ENCODE results near the gene FTCD. TPM values are rescaled to one million over a fixed set of nuclear protein-coding genes. Genes with fewer than 3 reads are reported as not detected.
"Not testable (repeated sequence)": the region's sequence is repeated elsewhere in the genome, so short reads cannot be mapped to it uniquely, and the experiment has no call there.

Gene FTCD
- total RNA-seq, 1 experiment from 2014 or later, result 0.40 TPM

DNA sequence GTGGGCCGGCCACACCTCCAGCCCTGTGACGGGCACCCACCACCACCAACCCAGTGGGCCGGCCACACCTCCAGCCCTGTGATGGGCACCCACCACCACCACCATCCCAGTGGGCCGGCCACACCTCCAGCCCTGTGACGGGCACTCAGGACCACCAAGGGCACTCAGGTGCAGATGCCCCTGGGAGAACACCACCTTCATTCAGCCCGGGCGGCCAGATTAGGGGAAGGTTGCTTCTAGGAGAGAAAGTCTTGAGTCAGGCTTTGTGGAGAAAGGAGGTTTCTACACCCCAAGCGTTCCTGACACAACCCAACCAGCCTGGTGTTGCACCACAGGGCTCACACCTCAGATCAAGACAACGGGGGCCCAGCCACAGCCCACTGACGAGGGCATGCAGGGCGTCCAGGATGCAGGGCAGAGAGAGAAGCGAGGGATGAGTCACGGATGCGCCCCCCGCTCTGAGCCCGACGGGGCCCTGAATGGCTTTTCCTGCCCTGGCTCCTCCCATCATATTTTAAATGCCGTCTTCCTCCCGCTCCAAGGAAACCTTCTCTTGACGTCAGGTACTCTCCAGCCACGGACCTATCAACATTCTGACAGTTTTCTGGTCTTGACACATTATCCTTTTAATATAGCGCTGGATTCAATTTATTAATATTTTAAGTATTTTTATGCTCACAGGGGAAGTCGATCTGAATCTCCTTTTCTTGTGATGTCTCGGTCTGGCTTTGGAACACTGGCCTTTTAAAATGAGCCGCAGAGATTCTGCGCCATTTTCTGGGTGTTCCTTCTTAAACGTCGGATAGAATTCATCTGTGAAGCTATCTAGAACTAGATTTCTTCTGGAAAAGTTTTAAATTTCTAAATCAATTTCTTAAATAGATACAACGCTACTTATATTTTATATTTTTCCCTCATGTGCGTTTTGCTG is 29.5 kb upstream of the FTCD start:
- Histone ChIP-seq H3K9me2 (replicated peaks; ENCODE audit: low read length) (no peaks in the 10 kb centered on the region), H3K79me2 (ENCODE audit: low read length) (peaks cover 4% of the 10 kb centered on the region; the same call in 1 of the 2 replicates), H3K27ac (ENCODE audit: low read length) (peak overlapping the region; percentile 34), H3K27me3 (ENCODE audit: low read length) (no peaks in the 10 kb centered on the region), H3K4me1 (ENCODE audit: insufficient read depth, low read length) (peaks cover 30% of the 10 kb centered on the region), H3K9ac (ENCODE audit: low read length) (peak overlapping the region; percentile 54), H4K20me1 (ENCODE audit: low read length) (no peaks in the 10 kb centered on the region), H3K4me3 (ENCODE audit: low read length) (peak overlapping the region; percentile 96), H3K9me3 (ENCODE audit: low read length) (no peaks in the 10 kb centered on the region), H2AFZ (ENCODE audit: low read length) (peak overlapping the region; percentile 95), H3K36me3 (ENCODE audit: low read depth, low read length) (no peaks in the 10 kb centered on the region), H3K4me2 (ENCODE audit: low read length) (peak overlapping the region; percentile 95), H3F3A (ENCODE audit: low read length, unreplicated experiment) (no peaks in the 10 kb centered on the region)
- CTCF ChIA-PET, result no interaction called here
- ATAC-seq (peak; percentile 75), DNase-seq (peak; percentile 65)
- TF ChIP-seq, protein P1, sequence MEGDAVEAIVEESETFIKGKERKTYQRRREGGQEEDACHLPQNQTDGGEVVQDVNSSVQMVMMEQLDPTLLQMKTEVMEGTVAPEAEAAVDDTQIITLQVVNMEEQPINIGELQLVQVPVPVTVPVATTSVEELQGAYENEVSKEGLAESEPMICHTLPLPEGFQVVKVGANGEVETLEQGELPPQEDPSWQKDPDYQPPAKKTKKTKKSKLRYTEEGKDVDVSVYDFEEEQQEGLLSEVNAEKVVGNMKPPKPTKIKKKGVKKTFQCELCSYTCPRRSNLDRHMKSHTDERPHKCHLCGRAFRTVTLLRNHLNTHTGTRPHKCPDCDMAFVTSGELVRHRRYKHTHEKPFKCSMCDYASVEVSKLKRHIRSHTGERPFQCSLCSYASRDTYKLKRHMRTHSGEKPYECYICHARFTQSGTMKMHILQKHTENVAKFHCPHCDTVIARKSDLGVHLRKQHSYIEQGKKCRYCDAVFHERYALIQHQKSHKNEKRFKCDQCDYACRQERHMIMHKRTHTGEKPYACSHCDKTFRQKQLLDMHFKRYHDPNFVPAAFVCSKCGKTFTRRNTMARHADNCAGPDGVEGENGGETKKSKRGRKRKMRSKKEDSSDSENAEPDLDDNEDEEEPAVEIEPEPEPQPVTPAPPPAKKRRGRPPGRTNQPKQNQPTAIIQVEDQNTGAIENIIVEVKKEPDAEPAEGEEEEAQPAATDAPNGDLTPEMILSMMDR (conservative IDR thresholded peaks at IDR 0.05; ENCODE audit: low read depth, low read length), result no peak
- TF ChIP-seq EZH2 (IDR thresholded peaks at IDR 0.05; ENCODE audit: low read length, unreplicated experiment) (no peak), EZH2phosphoT487 (IDR thresholded peaks at IDR 0.05; ENCODE audit: borderline replicate concordance, low read length) (no peak)
- BruUV-seq (replicated peaks), result TSS peak; percentile 71
- intact Hi-C loops (cut with micrococcal nuclease), result loop anchor here (2.0 kb wide), 1 partner anchor 42 kb away; no protein-coding TSS in a partner anchor
- POLR2A ChIA-PET (ENCODE audit: unreplicated experiment), result no interaction called here

GRCh38 chr21:46183910-46184624 is 28.7 kb upstream of the FTCD start, which contains the start of gene SPATC1L:
SPATC1L (minus strand) TSS chr21:46184459; CDS start chr21:46182816, 1,643 bp downstream.
- H3K9me2 ChIP-seq (replicated peaks; ENCODE audit: low read length), result no peaks in the 10 kb centered on the region
- no peaks in the 10 kb centered on the region for H3K36me3 ChIP-seq (ENCODE audit: low read depth, low read length)
- DNase-seq (peak; percentile 63), ATAC-seq (peak; percentile 68)
- peak within 1 kb of the TSS; percentile 95 for H2AFZ ChIP-seq (ENCODE audit: low read length)
- peak within 1 kb of the TSS; percentile 96 for H3K4me3 ChIP-seq (ENCODE audit: low read length)
- CTCF ChIA-PET, result no interaction called here
- H3K27me3 ChIP-seq (ENCODE audit: low read length), result no peaks in the 10 kb centered on the region
- H3F3A ChIP-seq (ENCODE audit: low read length, unreplicated experiment), result no peaks in the 10 kb centered on the region
- peaks cover 22% of the 10 kb centered on the region for H3K4me1 ChIP-seq (ENCODE audit: insufficient read depth, low read length)
- TSS peak; percentile 48 for BruUV-seq (replicated peaks)
- peak within 1 kb of the TSS; percentile 34 for H3K27ac ChIP-seq (ENCODE audit: low read length)
- no peaks in the 10 kb centered on the region for H3K9me3 ChIP-seq (ENCODE audit: low read length)
- peak within 1 kb of the TSS; percentile 98 for H3K4me2 ChIP-seq (ENCODE audit: low read length)
- no peaks in the 10 kb centered on the region for H4K20me1 ChIP-seq (ENCODE audit: low read length)
- peaks cover 4% of the 10 kb centered on the region; the same call in 1 of the 2 replicates for H3K79me2 ChIP-seq (ENCODE audit: low read length)
- no peak for TF ChIP-seq EZH2 (IDR thresholded peaks at IDR 0.05; ENCODE audit: low read length, unreplicated experiment)
- TF ChIP-seq, protein P1 (conservative IDR thresholded peaks at IDR 0.05; ENCODE audit: low read depth, low read length), result no peak
- no peak for TF ChIP-seq EZH2phosphoT487 (IDR thresholded peaks at IDR 0.05; ENCODE audit: borderline replicate concordance, low read length)
- POLR2A ChIA-PET (ENCODE audit: unreplicated experiment), result no interaction called here
- intact Hi-C loops (cut with micrococcal nuclease), result loop anchor here (2.0 kb wide), 1 partner anchor 43 kb away; no protein-coding TSS in a partner anchor
- peak within 1 kb of the TSS; percentile 67 for H3K9ac ChIP-seq (ENCODE audit: low read length)

GRCh38 chr21:46183337-46183909 is 28.0 kb upstream of the FTCD start:
- H3K36me3 ChIP-seq (ENCODE audit: low read depth, low read length); intact Hi-C loops (cut with micrococcal nuclease); H3K27me3 ChIP-seq (ENCODE audit: low read length); CTCF ChIA-PET; H3K9me3 ChIP-seq (ENCODE audit: low read length); H3K27ac ChIP-seq (ENCODE audit: low read length); H3K9ac ChIP-seq (ENCODE audit: low read length); H2AFZ ChIP-seq (ENCODE audit: low read length); BruUV-seq (replicated peaks); DNase-seq; POLR2A ChIA-PET (ENCODE audit: unreplicated experiment); H3F3A ChIP-seq (ENCODE audit: low read length, unreplicated experiment); H4K20me1 ChIP-seq (ENCODE audit: low read length); H3K79me2 ChIP-seq (ENCODE audit: low read length); H3K9me2 ChIP-seq (replicated peaks; ENCODE audit: low read length); ATAC-seq: not testable (repeated sequence)
- peaks cover 16% of the 10 kb centered on the region for H3K4me1 ChIP-seq (ENCODE audit: insufficient read depth, low read length)
- H3K4me2 ChIP-seq (ENCODE audit: low read length), result peak overlapping the region; percentile 98
- H3K4me3 ChIP-seq (ENCODE audit: low read length), result peak overlapping the region; percentile 96
